ENCODE measurements around the gene SFRP4.

- TF ChIP-seq CTCF (IDR thresholded peaks at IDR 0.05) (no peak), POLR2AphosphoS5 (IDR thresholded peaks at IDR 0.05; ENCODE audit: insufficient read depth in 1 of 2, low read depth in 1 of 2) (no peak), POLR2A (IDR thresholded peaks at IDR 0.05) (no peak)
These were observed 27.5 kb upstream of the SFRP4 start for GRCh38 chr7:37943905-37944736.

All from vagina (tissue), 2 donors.